ENCODE measurements around the gene MAPT.

Gene MAPT

GRCh38 chr17:45894022-45894784 is at the start of gene MAPT:
Gene MAPT, plus strand, starts transcription at chr17:45894554. Its CDS starts 67,784 bp downstream, at chr17:45962338.
- FAIRE-seq (no peak), DNase-seq (ENCODE audit: low spot score) (peak; percentile 70)

GRCh38 chr17:45844695-45845375 is 49.5 kb upstream of the MAPT start, which contains the start of gene SPPL2C:
Gene SPPL2C, plus strand, starts transcription at chr17:45844881. Its CDS starts 26 bp downstream, at chr17:45844907.
- DNase-seq (ENCODE audit: low spot score) (no peak), FAIRE-seq (no peak)

- FAIRE-seq, result no peak
- DNase-seq (ENCODE audit: low spot score), result no peak
Measured at GRCh38 chr17:45845376-45846185, 48.8 kb upstream of the MAPT start.

GRCh38 chr17:45846223-45846622 is 48.1 kb upstream of the MAPT start:
- FAIRE-seq, result no peak
- DNase-seq (ENCODE audit: low spot score), result no peak

GRCh38 chr17:45846646-45847045 is 47.7 kb upstream of the MAPT start:
- FAIRE-seq (no peak), DNase-seq (ENCODE audit: low spot score) (no peak)

- DNase-seq (ENCODE audit: low spot score), result no peak
- FAIRE-seq, result no peak
Measured at GRCh38 chr17:45847101-45847500, 47.3 kb upstream of the MAPT start.

GRCh38 chr17:45847747-45848146 is 46.6 kb upstream of the MAPT start:
- FAIRE-seq (no peak), DNase-seq (ENCODE audit: low spot score) (no peak)

- FAIRE-seq (no peak), DNase-seq (ENCODE audit: low spot score) (no peak)
Measured at GRCh38 chr17:45848405-45848804, 45.9 kb upstream of the MAPT start.

GRCh38 chr17:45848868-45849535 is 45.4 kb upstream of the MAPT start:
- DNase-seq (ENCODE audit: low spot score), result no peak
- no peak for FAIRE-seq

- DNase-seq (ENCODE audit: low spot score) (no peak), FAIRE-seq (no peak)
Measured at GRCh38 chr17:45849536-45849990, 44.8 kb upstream of the MAPT start.

- no peak for FAIRE-seq
Measured at GRCh38 chr17:45850011-45850410, 44.3 kb upstream of the MAPT start.

GRCh38 chr17:45850468-45850867 is 43.9 kb upstream of the MAPT start:
- DNase-seq (ENCODE audit: low spot score) (no peak), FAIRE-seq (no peak)

More at GRCh38 chr17:45850011-45850410, 44.3 kb upstream of the MAPT start:
- no peak for DNase-seq (ENCODE audit: low spot score)

GRCh38 chr17:45851022-45851421 is 43.3 kb upstream of the MAPT start:
- FAIRE-seq, result no peak
- no peak for DNase-seq (ENCODE audit: low spot score)

GRCh38 chr17:45851464-45851863 is 42.9 kb upstream of the MAPT start:
- DNase-seq (ENCODE audit: low spot score) (no peak), FAIRE-seq (no peak)

- FAIRE-seq (no peak), DNase-seq (ENCODE audit: low spot score) (no peak)
Measured at GRCh38 chr17:45851873-45852272, 42.5 kb upstream of the MAPT start.

- FAIRE-seq, result no peak
- DNase-seq (ENCODE audit: low spot score), result peak; percentile 26
Measured at GRCh38 chr17:45852535-45853297, 41.6 kb upstream of the MAPT start.

GRCh38 chr17:45854209-45854608 is 40.1 kb upstream of the MAPT start:
- FAIRE-seq, result no peak

GRCh38 chr17:45855691-45856336 is 38.5 kb upstream of the MAPT start:
- DNase-seq (ENCODE audit: low spot score) (no peak), FAIRE-seq (no peak)

More at GRCh38 chr17:45854209-45854608, 40.1 kb upstream of the MAPT start:
- no peak for DNase-seq (ENCODE audit: low spot score)

GRCh38 chr17:45857977-45858708 is 36.2 kb upstream of the MAPT start:
- no peak for FAIRE-seq
- no peak for DNase-seq (ENCODE audit: low spot score)

Data from RCC 7860 (cell line).